Muscle of arm (tissue), 12 donors: ENCODE results near the gene GLI3. TPM values are rescaled to one million over a fixed set of nuclear protein-coding genes. Genes with fewer than 3 reads are reported as not detected.
"Not testable (repeated sequence)": the region's sequence is repeated elsewhere in the genome, so short reads cannot be mapped to it uniquely, and the experiment has no call there.

Source experiments
- DNase-seq: peaks from one replicate; pipeline ENCODE4 v3.0.0-alpha.2; 2013
- polyA plus RNA-seq, 12 donors: library from polyadenylated mRNA; unstranded; fragments of 120-200 nt; gene quantifications; one replicate each; pipeline ENCODE4 v1.2.1, GENCODE V29; 2013; ENCODE audit not compliant: insufficient read length in 12 of 12

The GLI3 gene
- polyA plus RNA-seq, 12 donors = 12.1 to 39.9 (median 15.2) TPM; not detected in 1

DNA sequence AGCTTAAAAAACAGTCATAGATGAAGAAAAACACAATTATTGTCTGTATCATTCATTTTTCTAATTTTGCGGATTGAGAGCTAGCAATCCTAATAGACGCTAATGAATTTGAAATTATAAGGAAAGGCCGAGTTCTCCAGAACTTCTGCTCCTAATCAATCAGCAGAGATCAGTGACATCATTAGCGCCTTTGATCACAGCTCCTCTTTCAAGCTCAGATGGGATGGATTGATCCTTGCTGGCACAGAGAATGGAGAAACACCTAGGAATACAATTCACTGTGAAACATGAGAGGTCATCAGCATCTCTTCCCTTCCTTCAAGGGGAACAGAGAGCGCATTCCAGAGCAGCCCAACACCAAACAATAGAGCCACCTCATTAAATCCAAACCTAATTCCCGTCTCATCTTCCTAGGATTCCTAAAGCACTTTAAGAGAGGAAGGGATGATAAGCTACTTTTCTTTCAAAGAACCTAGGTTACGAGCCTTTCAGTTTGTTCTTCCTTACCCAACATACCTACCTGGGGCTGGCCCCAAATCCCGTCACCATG lies 24.4 kb downstream of the GLI3 start:
- DNase-seq = no peak

DNA sequence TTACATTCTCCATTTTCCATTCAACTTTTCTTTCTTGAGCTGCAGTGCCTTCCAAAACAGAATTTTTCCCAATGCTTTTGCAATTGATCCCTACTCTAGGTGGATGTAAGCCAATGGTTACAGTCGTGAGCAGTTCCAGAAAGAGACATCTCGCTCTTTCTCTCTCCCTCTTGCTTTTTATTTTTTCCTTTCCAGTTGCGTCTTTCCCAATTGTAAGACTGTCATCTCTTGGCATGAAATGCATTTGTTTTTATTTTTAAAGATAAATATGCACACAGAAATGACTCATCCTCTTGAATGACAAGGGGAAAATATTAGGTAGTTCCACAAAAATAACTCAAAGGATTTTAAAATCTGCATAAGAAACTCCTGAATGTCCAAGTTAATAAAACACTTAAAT lies 25.1 kb downstream of the GLI3 start:
- DNase-seq = peak; percentile 48

DNA sequence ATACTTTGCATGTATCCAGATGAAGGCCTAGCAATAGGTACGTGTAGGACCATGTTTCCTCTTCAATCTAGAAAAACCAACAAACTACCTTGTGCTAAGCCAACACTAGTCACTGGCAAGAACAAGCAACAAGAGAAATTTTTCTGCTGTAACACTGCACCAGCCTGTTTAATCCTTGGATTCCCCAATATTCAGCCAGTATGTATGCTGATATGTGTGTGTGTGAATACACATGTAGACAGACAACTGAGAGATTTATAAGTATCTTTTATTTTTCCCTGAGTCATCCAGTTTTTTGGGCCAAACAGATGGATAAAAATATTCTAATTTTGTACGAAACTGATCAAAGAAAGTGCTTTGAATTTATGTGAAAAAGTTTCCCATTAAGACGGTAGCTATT lies 26.2 kb downstream of the GLI3 start:
- no peak for DNase-seq

DNA sequence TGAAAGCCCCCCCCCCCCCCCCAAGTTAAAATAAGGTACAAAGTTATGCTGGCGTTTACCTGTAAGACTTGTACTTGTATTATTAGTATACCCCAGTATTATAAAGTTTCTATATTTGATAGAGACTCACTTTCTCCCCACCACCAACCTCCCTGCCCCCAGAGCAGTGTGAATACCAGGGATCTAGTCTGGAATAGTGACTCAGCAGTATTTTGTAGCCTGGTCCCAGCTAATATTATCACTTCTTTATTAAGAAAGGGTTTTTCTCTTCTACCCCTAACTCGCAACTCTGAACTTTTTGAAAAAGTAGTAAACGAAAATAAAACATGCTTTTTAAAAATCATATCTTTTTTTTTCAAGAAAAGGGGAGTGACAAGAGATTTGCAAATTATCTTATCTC lies 26.7 kb downstream of the GLI3 start:
- no peak for DNase-seq

- DNase-seq = not testable (repeated sequence)
Measured at GRCh38 chr7:42209085-42209484, 27.9 kb downstream of the GLI3 start.

GRCh38 chr7:42208572-42208971 lies 28.4 kb downstream of the GLI3 start:
- no peak for DNase-seq

DNA sequence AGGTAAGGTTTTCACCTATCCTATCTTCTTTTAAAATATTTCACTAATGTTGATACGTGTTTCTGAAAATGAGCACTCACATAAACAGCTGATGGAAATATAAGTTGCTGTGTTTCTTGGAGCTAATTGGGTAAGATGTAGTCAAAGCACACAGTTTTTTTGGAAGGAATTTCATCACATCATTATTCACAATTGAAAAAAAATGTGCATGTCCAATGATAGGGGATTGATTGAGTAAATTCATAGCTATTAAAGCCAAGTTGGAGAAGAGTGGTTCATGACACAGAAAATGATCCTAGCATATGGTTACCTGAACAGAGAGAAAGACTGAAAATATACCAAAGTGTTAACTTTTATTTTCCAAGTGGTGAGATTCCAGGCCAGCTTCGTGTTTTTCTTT lies 29.6 kb downstream of the GLI3 start:
- no peak for DNase-seq

DNA sequence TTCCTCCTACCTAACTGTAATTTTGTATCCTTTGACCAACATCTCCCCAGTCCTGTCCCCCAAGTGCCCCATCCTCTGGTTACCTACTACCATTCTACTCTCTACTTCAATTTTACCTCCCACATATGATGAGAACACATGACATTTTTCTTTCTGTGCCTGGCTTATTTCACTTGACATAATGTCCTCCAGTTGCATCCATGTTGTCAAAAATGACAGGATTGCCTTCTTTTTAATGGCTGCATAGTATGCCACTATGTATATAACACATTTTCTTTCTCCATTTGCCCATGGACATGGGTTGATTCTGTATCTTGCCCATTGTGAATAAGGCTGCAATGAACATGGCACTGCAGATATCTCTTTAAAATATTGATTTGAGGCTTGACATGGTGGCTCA lies 33.7 kb downstream of the GLI3 start:
- no peak for DNase-seq

DNA sequence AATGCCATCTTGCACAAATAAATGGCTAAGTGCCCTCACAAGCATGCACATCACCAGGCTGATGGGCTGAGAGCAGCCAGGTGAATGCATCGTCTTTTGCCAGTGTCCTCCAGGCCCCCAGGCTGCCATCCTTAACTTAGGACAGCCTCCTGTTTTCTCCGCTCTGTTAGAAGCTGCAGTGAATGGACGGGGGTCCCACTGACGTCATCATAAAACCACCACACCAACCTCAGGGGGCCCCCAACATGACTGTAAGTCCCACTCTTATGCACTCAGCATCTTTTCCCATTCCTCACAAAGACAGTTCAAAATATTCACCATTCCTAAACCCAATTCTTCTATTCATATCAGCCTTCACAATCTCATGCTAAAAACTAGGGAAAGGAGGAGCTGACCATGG lies 34.4 kb downstream of the GLI3 start:
- DNase-seq = no peak

- DNase-seq = no peak
Measured at GRCh38 chr7:42198974-42199668, 37.9 kb downstream of the GLI3 start.

GRCh38 chr7:42198296-42198695 lies 38.7 kb downstream of the GLI3 start:
- DNase-seq = no peak

DNA sequence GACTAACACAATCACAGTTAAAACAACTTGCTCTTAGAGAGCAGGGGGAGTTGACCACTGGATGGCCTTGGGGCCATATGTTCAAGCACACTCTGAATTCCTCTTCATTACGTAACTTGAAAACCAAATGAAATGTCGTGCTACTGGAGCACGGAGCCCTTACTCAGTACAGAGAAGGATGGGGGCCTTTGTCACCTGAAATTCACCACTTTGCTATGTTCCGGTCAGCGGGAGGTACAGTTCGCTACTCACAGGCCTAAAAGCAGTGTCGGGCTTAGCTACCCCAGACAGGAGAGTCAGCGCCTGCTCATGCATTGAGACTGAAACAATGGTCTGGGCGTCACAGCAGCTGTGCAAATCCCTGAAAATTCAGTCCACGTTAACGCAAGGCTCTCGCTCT lies 39.6 kb downstream of the GLI3 start:
- DNase-seq = no peak

- DNase-seq = peak; percentile 46
Measured at GRCh38 chr7:42194238-42194637, 42.8 kb downstream of the GLI3 start.

DNA sequence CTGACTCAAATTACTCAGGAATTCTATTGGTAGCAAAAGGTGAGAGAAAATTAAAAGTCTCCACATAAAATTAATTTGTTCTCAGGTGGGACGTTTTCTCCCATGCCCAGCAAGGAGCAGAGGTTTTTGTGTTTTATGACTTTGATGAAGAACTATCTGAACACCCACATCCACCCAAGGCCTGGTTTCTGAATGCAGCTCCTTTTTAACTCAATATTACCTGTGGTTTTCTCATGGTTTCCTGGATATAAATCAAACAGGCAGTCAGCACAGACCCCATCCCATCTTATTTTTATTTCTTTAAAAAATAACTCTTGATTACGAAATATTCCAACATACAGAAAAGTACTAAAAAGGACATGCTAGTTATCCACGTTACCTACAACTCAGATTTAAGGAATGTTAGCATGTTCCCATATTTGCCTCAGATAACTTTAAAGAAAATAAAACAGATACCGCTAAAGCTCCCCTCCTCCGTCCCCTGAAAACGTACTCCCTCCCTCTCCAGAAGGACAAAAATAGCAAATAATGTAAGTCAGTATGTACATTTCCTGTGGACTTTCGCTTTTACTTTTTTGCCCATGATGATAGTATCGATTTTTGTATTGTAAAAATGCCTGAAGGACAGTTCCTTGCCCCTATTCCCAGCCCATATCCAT lies 43.4 kb downstream of the GLI3 start:
- no peak for DNase-seq

- no peak for DNase-seq
Measured at GRCh38 chr7:42192851-42193461, 44.1 kb downstream of the GLI3 start.

DNA sequence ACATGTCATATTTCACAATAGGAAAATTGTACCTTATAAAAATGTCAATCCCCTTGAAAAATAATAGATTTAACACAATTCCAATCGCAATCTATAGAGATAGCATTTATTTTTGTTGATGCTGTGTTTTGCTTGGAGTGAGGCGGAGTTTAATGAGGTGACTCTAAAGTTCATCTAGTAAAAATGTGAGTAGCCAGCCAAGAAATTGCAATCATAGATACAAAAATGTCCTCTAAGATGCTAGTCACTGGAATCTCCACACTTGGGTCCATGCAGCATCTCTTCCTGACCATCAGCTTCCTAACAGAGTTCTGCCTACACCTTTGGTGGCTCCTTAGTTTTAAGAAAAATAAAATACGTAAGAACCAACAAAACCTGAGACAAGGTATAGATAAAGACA lies 44.9 kb downstream of the GLI3 start:
- no peak for DNase-seq

- DNase-seq = no peak
Measured at GRCh38 chr7:42189535-42189934, 47.5 kb downstream of the GLI3 start.

DNA sequence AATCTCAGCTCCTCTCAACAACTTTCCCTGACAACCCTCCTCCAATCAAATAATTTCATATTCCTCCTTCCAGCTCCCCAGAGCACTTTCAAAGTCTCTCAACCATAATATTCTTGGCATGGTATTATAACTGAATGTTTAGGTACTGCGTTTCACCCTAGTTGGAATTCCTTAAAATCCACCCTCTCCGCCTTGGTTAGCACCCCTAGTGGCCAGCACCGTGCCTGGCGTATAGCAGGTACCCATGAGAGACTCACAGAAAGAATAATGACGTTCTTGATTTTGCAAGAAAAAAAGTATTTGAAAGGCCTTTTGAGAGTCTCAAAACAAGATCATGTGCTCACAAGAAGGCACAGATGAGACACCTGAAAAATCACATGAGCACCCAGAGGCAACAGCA lies 50.9 kb downstream of the GLI3 start:
- no peak for DNase-seq

GRCh38 chr7:42185726-42186125 lies 51.3 kb downstream of the GLI3 start:
- no peak for DNase-seq

GRCh38 chr7:42183547-42183946 lies 53.5 kb downstream of the GLI3 start:
- DNase-seq = no peak

GRCh38 chr7:42181566-42181965 lies 55.4 kb downstream of the GLI3 start:
- no peak for DNase-seq

DNA sequence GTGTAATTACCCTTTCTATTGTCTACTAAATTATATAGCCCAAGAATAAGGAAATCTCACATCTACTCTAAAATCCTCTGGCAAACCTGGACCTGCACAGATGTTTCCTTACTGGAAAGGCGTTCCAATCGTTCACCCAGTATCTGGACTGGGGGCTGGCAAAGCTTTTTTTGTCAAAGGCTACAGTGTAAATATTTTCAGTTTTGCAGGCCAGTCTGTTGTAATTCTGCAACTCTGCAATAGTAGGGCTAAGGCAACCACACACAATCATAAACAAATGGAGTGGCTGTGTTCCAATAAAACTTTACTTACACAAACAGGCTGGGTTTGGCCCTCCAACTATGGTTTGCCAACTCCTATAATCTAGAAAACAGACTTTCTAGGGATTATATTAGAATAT lies 56.2 kb downstream of the GLI3 start:
- DNase-seq = no peak

- DNase-seq = no peak
Measured at GRCh38 chr7:42176724-42177101, 60.3 kb downstream of the GLI3 start.
